OCI-LY3 (cell line): ENCODE results near the gene FRMD6.

Experiments used
- CTCF ChIP-seq: fragments of 200-600, 300-600 bp; sonication (generic); IDR thresholded peaks from 2 replicates; pipeline ENCODE4 v1.5.1; 2014; ENCODE audit warnings: antibody characterized with exemption, low read length, low read depth
- EZH2phosphoT487 ChIP-seq: fragments of 200-600 bp; shearing (Covaris generic); IDR thresholded peaks from 2 replicates; pipeline ENCODE4 v1.6.1; 2018; ENCODE audit warnings: antibody characterized with exemption, mixed run types, low read depth

- no peak for TF ChIP-seq CTCF
- no peak for TF ChIP-seq EZH2phosphoT487
Measured at GRCh38 chr14:51605575-51605974, 46.1 kb upstream of the FRMD6 start.
